OCI-LY1 (cell line): ENCODE data around the gene PDE11A.

Experiments used
- H2AFZ ChIP-seq: fragments of 200-600 bp; sonication (generic), shearing (Covaris generic); 2 replicates; pipeline ENCODE4 v1.6.0; 2014; ENCODE audit warnings: antibody characterized with exemption, mild to moderate bottlenecking, low read length
- H3F3A ChIP-seq: fragments of 200-600 bp; sonication (generic), shearing (Covaris generic); 2 replicates; pipeline ENCODE4 v1.6.0; 2014; ENCODE audit warnings: mild to moderate bottlenecking, antibody characterized with exemption, low read length, moderate library complexity; ENCODE audit not compliant: insufficient read depth
- H3K27ac ChIP-seq: fragments of 200-600 bp; sonication (generic); 2 replicates; pipeline ENCODE4 v1.5.1; 2014; ENCODE audit warnings: low read length, mixed run types, mild to moderate bottlenecking, low read depth; ENCODE audit not compliant: poor library complexity, severe bottlenecking
- H3K27me3 ChIP-seq: fragments of 200-600 bp; sonication (generic); 2 replicates; pipeline ENCODE4 v1.6.0; 2014; ENCODE audit warnings: antibody characterized with exemption, mild to moderate bottlenecking, low read length, moderate library complexity; ENCODE audit not compliant: insufficient read depth
- H3K36me3 ChIP-seq: fragments of 200-600 bp; sonication (generic); 2 replicates; pipeline ENCODE4 v1.6.1; 2014; ENCODE audit warnings: mild to moderate bottlenecking, antibody characterized with exemption, low read length, moderate library complexity, mixed read lengths; ENCODE audit not compliant: insufficient read depth
- H3K4me1 ChIP-seq: fragments of 200-600 bp; sonication (generic); 2 replicates; pipeline ENCODE4 v1.5.1; 2014; ENCODE audit warnings: mild to moderate bottlenecking, low read length, moderate library complexity; ENCODE audit not compliant: insufficient read depth, severe bottlenecking
- H3K4me2 ChIP-seq: fragments of 200-600 bp; sonication (generic), shearing (Covaris generic); 2 replicates; pipeline ENCODE4 v1.6.1; 2014; ENCODE audit warnings: low read length
- H3K4me3 ChIP-seq: fragments of 200-600 bp; sonication (generic); 2 replicates; pipeline ENCODE4 v1.5.1; 2014; ENCODE audit warnings: low read length, low read depth, mild to moderate bottlenecking, mixed read lengths; ENCODE audit not compliant: poor library complexity, severe bottlenecking
- H3K79me2 ChIP-seq: fragments of 200-600 bp; shearing (Covaris generic); 2 replicates; pipeline ENCODE4 v1.6.1; 2016; ENCODE audit warnings: mixed run types, low read length, mixed read lengths; ENCODE audit not compliant: insufficient read depth
- H3K9ac ChIP-seq: fragments of 200-600 bp; sonication (generic), shearing (Covaris generic); 2 replicates; pipeline ENCODE4 v1.6.1; 2014; ENCODE audit warnings: mild to moderate bottlenecking, low read length, mixed read lengths
- H3K9me2 ChIP-seq: fragments of 200-600 bp; sonication (generic), shearing (Covaris generic); 2 replicates; pipeline ENCODE4 v1.6.1; 2014; ENCODE audit warnings: low read depth, mild to moderate bottlenecking, low read length, mixed read lengths
- H3K9me3 ChIP-seq: fragments of 200-600 bp; shearing (Covaris generic); 2 replicates; pipeline ENCODE4 v1.6.1; 2014; ENCODE audit warnings: low read length, mixed read lengths
- H4K20me1 ChIP-seq: fragments of 200-600 bp; sonication (generic), shearing (Covaris generic); 2 replicates; pipeline ENCODE4 v1.6.0; 2016; ENCODE audit warnings: mild to moderate bottlenecking, low read length; ENCODE audit not compliant: insufficient read depth
- EZH2 ChIP-seq: fragments of 200-600 bp; sonication (generic), shearing (Covaris generic); IDR thresholded peaks from 2 replicates; pipeline ENCODE4 v1.8.0; 2017; ENCODE audit warnings: borderline replicate concordance, mixed run types, mild to moderate bottlenecking, antibody characterized with exemption, low read length, moderate library complexity, mixed read lengths
- TF ChIP-seq, protein P1 (sequence below): fragments of 200-600 bp; sonication (generic), shearing (Covaris generic); IDR thresholded peaks from 2 replicates; pipeline ENCODE4 v1.5.1; 2017; ENCODE audit warnings: mild to moderate bottlenecking, antibody characterized with exemption, low read length, moderate library complexity, mixed read lengths

The PDE11A gene

GRCh38 chr2:177728920-177729319 lies 343.7 kb downstream of the PDE11A start:
- no peaks in the 10 kb centered on the region for H3K36me3 ChIP-seq
- no peaks in the 10 kb centered on the region for H3F3A ChIP-seq
- H4K20me1 ChIP-seq, result no peaks in the 10 kb centered on the region
- H2AFZ ChIP-seq, result no peak overlapping the region
- no peak overlapping the region for H3K9ac ChIP-seq
- H3K4me3 ChIP-seq, result no peak overlapping the region
- H3K27me3 ChIP-seq, result no peaks in the 10 kb centered on the region
- no peak overlapping the region for H3K4me2 ChIP-seq
- H3K79me2 ChIP-seq, result no peaks in the 10 kb centered on the region
- H3K9me3 ChIP-seq, result no peaks in the 10 kb centered on the region
- no peaks in the 10 kb centered on the region for H3K9me2 ChIP-seq
- no peaks in the 10 kb centered on the region for H3K4me1 ChIP-seq
- TF ChIP-seq, protein P1, sequence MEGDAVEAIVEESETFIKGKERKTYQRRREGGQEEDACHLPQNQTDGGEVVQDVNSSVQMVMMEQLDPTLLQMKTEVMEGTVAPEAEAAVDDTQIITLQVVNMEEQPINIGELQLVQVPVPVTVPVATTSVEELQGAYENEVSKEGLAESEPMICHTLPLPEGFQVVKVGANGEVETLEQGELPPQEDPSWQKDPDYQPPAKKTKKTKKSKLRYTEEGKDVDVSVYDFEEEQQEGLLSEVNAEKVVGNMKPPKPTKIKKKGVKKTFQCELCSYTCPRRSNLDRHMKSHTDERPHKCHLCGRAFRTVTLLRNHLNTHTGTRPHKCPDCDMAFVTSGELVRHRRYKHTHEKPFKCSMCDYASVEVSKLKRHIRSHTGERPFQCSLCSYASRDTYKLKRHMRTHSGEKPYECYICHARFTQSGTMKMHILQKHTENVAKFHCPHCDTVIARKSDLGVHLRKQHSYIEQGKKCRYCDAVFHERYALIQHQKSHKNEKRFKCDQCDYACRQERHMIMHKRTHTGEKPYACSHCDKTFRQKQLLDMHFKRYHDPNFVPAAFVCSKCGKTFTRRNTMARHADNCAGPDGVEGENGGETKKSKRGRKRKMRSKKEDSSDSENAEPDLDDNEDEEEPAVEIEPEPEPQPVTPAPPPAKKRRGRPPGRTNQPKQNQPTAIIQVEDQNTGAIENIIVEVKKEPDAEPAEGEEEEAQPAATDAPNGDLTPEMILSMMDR, result no peak
- no peak for TF ChIP-seq EZH2
- no peak overlapping the region for H3K27ac ChIP-seq

DNA sequence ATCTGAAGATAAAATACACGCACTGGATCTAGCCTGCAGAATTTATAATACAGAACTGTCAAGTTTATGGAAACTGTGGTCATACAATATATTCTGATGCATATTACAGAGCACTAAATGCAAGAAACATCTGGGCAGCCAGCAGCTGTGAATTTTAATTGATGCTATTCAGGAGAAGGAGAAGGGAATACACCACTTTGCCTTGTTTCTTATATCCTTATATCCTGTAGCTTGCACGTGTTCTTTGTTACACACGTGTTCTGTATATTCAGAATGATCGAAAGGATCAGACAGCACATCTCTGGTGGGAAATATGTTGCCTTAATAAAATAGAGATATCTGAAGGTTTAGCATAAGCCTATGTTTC lies 344.2 kb downstream of the PDE11A start:
- Histone ChIP-seq H3K79me2 (no peaks in the 10 kb centered on the region), H3K9me2 (no peaks in the 10 kb centered on the region), H3K27me3 (no peaks in the 10 kb centered on the region)

DNA sequence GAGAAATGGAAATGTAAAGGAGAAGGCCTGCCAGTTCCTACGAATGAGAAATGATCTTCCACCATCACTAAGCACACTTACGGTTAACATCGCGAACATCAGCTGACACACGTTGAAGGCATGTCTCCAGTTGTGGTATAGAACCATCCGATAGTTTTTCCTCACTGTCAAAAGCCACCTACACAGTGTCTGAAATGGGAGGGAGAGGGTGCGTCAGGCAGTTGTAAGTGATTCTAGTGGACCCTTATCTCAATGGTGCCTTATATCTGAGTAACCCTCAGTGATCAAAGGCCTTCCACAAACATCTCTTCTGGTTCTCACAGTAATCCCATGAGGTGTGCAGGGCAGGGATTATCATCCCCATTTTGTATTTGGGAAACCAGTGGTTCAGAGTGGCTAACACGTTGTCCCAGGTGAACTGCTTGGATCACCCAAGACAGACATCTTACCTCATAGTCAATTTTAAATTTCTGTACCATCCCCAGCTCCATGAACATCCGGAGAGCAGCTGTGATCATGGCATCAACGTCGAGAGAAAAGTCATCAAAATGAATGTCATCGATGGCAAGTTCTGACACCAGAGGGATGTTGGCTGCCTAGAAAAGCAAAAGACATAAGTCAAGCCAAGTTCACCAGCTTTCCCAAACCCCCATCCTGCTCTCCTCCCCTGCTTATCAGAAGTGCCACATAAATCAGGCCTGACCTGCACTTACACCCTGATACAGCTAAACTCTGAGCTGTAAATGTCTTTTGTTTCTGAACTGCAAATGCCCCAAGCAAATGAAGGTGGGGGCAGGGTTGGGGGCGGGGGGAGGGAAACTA lies 344.8 kb downstream of the PDE11A start:
- Histone ChIP-seq H3K4me3 (no peak overlapping the region), H3K27me3 (no peaks in the 10 kb centered on the region), H4K20me1 (no peaks in the 10 kb centered on the region), H3K36me3 (no peaks in the 10 kb centered on the region), H3K4me2 (no peak overlapping the region), H3K9me3 (no peaks in the 10 kb centered on the region), H3K4me1 (no peaks in the 10 kb centered on the region), H3K9ac (no peak overlapping the region), H2AFZ (no peak overlapping the region), H3K9me2 (no peaks in the 10 kb centered on the region), H3K79me2 (no peaks in the 10 kb centered on the region), H3K27ac (no peak overlapping the region), H3F3A (no peaks in the 10 kb centered on the region)
- TF ChIP-seq, protein P1, result no peak
- no peak for TF ChIP-seq EZH2

More for the DNA sequence above, 344.2 kb downstream of the PDE11A start:
- Histone ChIP-seq H3K27ac (no peak overlapping the region), H3K4me1 (no peaks in the 10 kb centered on the region), H4K20me1 (no peaks in the 10 kb centered on the region), H2AFZ (no peak overlapping the region), H3K9me3 (no peaks in the 10 kb centered on the region), H3K9ac (no peak overlapping the region), H3F3A (no peaks in the 10 kb centered on the region), H3K4me3 (no peak overlapping the region), H3K36me3 (no peaks in the 10 kb centered on the region), H3K4me2 (no peak overlapping the region)
- TF ChIP-seq, protein P1, result no peak
- TF ChIP-seq EZH2, result no peak
